Endodermal cell (in vitro differentiated cells): Measurements from ENCODE around the gene METTL9. TPM values are rescaled to one million over a fixed set of nuclear protein-coding genes. Genes with fewer than 3 reads are reported as not detected.
"Not testable (repeated sequence)": the region's sequence is repeated elsewhere in the genome, so short reads cannot be mapped to it uniquely, and the experiment has no call there.

Experiments used
- DNase-seq: peaks from one replicate; pipeline ENCODE4 v3.0.0-alpha.2; 2017
- H3K27ac ChIP-seq: 2 replicates; pipeline ENCODE4 v1.5.1; 2013; ENCODE audit warnings: mild to moderate bottlenecking, low read depth, low read length, moderate library complexity
- H3K27me3 ChIP-seq: 2 replicates; pipeline ENCODE4 v1.6.1; 2013; ENCODE audit warnings: mild to moderate bottlenecking, low read length, moderate library complexity; ENCODE audit not compliant: insufficient read depth, control insufficient read depth, poor library complexity, severe bottlenecking
- H3K36me3 ChIP-seq: 2 replicates; pipeline ENCODE4 v1.7.0; 2013; ENCODE audit warnings: mild to moderate bottlenecking, low read length, moderate library complexity; ENCODE audit not compliant: control insufficient read depth, insufficient read depth
- H3K4me1 ChIP-seq: one replicate; pipeline ENCODE4 v1.7.0; 2013; ENCODE audit warnings: low read length; ENCODE audit not compliant: control insufficient read depth, insufficient read depth
- H3K4me3 ChIP-seq: 2 replicates; pipeline ENCODE4 v1.5.1; 2013; ENCODE audit warnings: mild to moderate bottlenecking, low read length, moderate library complexity
- H3K9ac ChIP-seq: 2 replicates; pipeline ENCODE4 v1.6.1; 2013; ENCODE audit warnings: mild to moderate bottlenecking, low read length, moderate library complexity; ENCODE audit not compliant: poor library complexity, severe bottlenecking; ENCODE audit errors: extremely low read depth
- H3K9me3 ChIP-seq: 2 replicates; pipeline ENCODE4 v1.6.1; 2013; ENCODE audit warnings: mild to moderate bottlenecking, low read length, moderate library complexity; ENCODE audit not compliant: control insufficient read depth
- H3K27ac Mint-ChIP-seq: 2 replicates; pipeline ENCODE4 v1.8.0; 2020; ENCODE audit warnings: mixed read lengths
- H3K27me3 Mint-ChIP-seq: 2 replicates; pipeline ENCODE4 v1.8.0; 2021; ENCODE audit warnings: mild to moderate bottlenecking, mixed read lengths; ENCODE audit not compliant: insufficient read depth
- H3K36me3 Mint-ChIP-seq: 2 replicates; pipeline ENCODE4 v1.8.0; 2020; ENCODE audit warnings: low read depth, mixed read lengths
- H3K4me1 Mint-ChIP-seq: 2 replicates; pipeline ENCODE4 v1.8.0; 2020; ENCODE audit warnings: mixed read lengths
- H3K4me3 Mint-ChIP-seq: 2 replicates; pipeline ENCODE4 v1.8.0; 2020; ENCODE audit warnings: mild to moderate bottlenecking, moderate library complexity, mixed read lengths
- H3K9me3 Mint-ChIP-seq: 2 replicates; pipeline ENCODE4 v1.8.0; 2020; ENCODE audit warnings: mild to moderate bottlenecking, mixed read lengths
- CTCF ChIP-seq: fragments of 200-600 bp; sonication (generic); conservative IDR thresholded peaks from 2 replicates; pipeline ENCODE4 v1.5.0; 2021; ENCODE audit warnings: antibody characterized with exemption, mild to moderate bottlenecking
- WGBS, 2 experiments: methylation state at CpG; one replicate each; pipeline versions ENCODE4 v1.1.5 to v1.1.7; 2013; ENCODE audit warnings: missing lambda C conversion rate in 2 of 2, mixed read lengths in 1 of 2; ENCODE audit not compliant: insufficient coverage in 1 of 2, insufficient read length in 1 of 2; 5-methylcytosine and 5-hydroxymethylcytosine counted together
- total RNA-seq, 2 donors: library from RNA; stranded (reverse); fragmentation: NEBNext Ultra II Directional in 1 of 2; extraction: Animal tissue kit (Norgen Biotek cat#: 25700) in 1 of 2; gene quantifications; 2 replicates in 1 of 2; 3 replicates in 1 of 2; pipeline ENCODE4 v1.2.1, GENCODE V29; 2021

The METTL9 gene
- total RNA-seq, 2 donors from 2014 or later: 145 to 149 TPM

GRCh38 chr16:21646721-21647561 lies 47.6 kb downstream of the METTL9 start:
- H3K4me3 ChIP-seq: no peak overlapping the region
- H3K9me3 ChIP-seq: no peaks in the 10 kb centered on the region
- H3K27ac ChIP-seq: no peak overlapping the region
- DNase-seq: no peak
- Mint-ChIP-seq H3K27me3 (no peaks in the 10 kb centered on the region), H3K4me3 (no peak overlapping the region), H3K9me3 (no peaks in the 10 kb centered on the region), H3K36me3 (peaks cover 5% of the 10 kb centered on the region), H3K27ac (no peak overlapping the region), H3K4me1 (peaks cover 16% of the 10 kb centered on the region)
- H3K9ac ChIP-seq: no peak overlapping the region
- TF ChIP-seq CTCF: no peak
- H3K36me3 ChIP-seq: peaks cover 3% of the 10 kb centered on the region
- peaks cover 3% of the 10 kb centered on the region for H3K4me1 ChIP-seq
- H3K27me3 ChIP-seq: no peaks in the 10 kb centered on the region
- 93 to 96% methylated on average over 17 to 18 of the region's 18 CpGs for WGBS, 2 experiments

DNA sequence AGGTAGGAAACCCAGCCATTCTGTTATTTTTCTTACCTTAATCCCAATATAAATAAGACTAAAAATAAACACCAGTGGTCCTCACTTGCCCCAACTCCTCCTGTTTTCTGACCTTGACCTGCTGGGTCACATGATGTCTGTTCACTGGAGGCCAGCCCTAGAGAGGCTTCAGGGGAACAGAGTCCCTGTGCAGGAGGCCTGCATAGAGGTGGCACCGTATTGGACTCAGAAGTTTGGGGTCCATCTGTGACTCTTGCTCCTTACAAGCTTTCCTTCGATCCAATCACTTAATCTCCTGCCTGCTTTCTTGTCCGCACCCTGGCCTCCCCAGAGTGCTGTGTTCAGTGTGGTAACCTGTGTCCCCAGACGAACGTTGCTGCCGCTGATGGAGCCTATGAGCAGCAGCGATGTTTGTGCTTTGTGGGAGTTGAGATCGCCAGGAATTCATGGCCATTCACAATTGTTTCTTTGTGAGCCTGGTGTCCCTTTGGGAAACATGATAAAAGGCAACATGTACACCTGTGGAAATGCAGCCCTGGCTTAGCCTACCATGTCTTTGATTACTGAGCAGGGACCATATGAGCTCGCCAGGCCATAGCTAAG lies 48.3 kb downstream of the METTL9 start:
- Mint-ChIP-seq H3K27ac (no peak overlapping the region), H3K27me3 (no peaks in the 10 kb centered on the region), H3K4me3 (no peak overlapping the region), H3K4me1 (peaks cover 16% of the 10 kb centered on the region), H3K36me3 (peaks cover 9% of the 10 kb centered on the region), H3K9me3 (no peaks in the 10 kb centered on the region)
- no peaks in the 10 kb centered on the region for H3K9me3 ChIP-seq
- no peak overlapping the region for H3K4me3 ChIP-seq
- H3K27me3 ChIP-seq: no peaks in the 10 kb centered on the region
- H3K36me3 ChIP-seq: peaks cover 3% of the 10 kb centered on the region
- no peak overlapping the region for H3K9ac ChIP-seq
- DNase-seq: no peak
- WGBS, 2 experiments: 88 to 98% methylated on average over 8 to 9 of the region's 9 CpGs
- peaks cover 3% of the 10 kb centered on the region for H3K4me1 ChIP-seq
- no peak for TF ChIP-seq CTCF
- H3K27ac ChIP-seq: no peak overlapping the region

- not testable (repeated sequence) for H3K27me3 ChIP-seq, H3K4me1 ChIP-seq, H3K36me3 ChIP-seq, H3K9me3 ChIP-seq, H3K27ac Mint-ChIP-seq, H3K27ac ChIP-seq, H3K4me3 ChIP-seq, H3K4me3 Mint-ChIP-seq, H3K27me3 Mint-ChIP-seq, H3K9me3 Mint-ChIP-seq, H3K9ac ChIP-seq, DNase-seq
- 95 to 96% methylated on average over 7 to 12 of the region's 12 CpGs for WGBS, 2 experiments
- Mint-ChIP-seq H3K4me1 (peaks cover 10% of the 10 kb centered on the region), H3K36me3 (peaks cover 24% of the 10 kb centered on the region)
Measured at GRCh38 chr16:21649826-21650406, 50.5 kb downstream of the METTL9 start.
